MM.1S (cell line): ENCODE measurements around the gene TMPRSS12.
"Not testable (repeated sequence)": the region's sequence is repeated elsewhere in the genome, so short reads cannot be mapped to it uniquely, and the experiment has no call there.

Source experiments
- DNase-seq: peaks from one replicate; pipeline ENCODE4 v3.0.0-alpha.2; 2015
- H2AFZ ChIP-seq: fragments of 300-600 bp; sonication (generic); 2 replicates; pipeline ENCODE4 v1.6.0; 2016; ENCODE audit warnings: antibody characterized with exemption, low read length
- H3F3A ChIP-seq: fragments of 300-600 bp; sonication (generic); 2 replicates; pipeline ENCODE4 v1.6.1; 2016; ENCODE audit warnings: mild to moderate bottlenecking, antibody characterized with exemption, low read length, moderate library complexity, mixed read lengths; ENCODE audit not compliant: insufficient read depth
- H3K27ac ChIP-seq: fragments of 300-600 bp; sonication (generic); 2 replicates; pipeline ENCODE4 v1.5.1; 2016; ENCODE audit warnings: mild to moderate bottlenecking, low read length
- H3K27me3 ChIP-seq: fragments of 300-600 bp; sonication (generic); replicated peaks from 2 replicates; pipeline ENCODE4 v1.6.0; 2016; ENCODE audit warnings: low read length; ENCODE audit not compliant: insufficient read depth
- H3K36me3 ChIP-seq: fragments of 300-600 bp; sonication (generic); replicated peaks from 2 replicates; pipeline ENCODE4 v1.6.1; 2016; ENCODE audit warnings: mild to moderate bottlenecking, low read length, mixed read lengths; ENCODE audit not compliant: insufficient read depth
- H3K4me1 ChIP-seq: fragments of 300-600 bp; sonication (generic); 2 replicates; pipeline ENCODE4 v1.6.1; 2016; ENCODE audit warnings: low read length, mixed read lengths
- H3K4me2 ChIP-seq: fragments of 300-600 bp; sonication (generic); 2 replicates; pipeline ENCODE4 v1.6.0; 2016; ENCODE audit warnings: low read depth, low read length
- H3K4me3 ChIP-seq: fragments of 300-600 bp; sonication (generic); 2 replicates; pipeline ENCODE4 v1.5.1; 2016; ENCODE audit warnings: low read length, mixed read lengths
- H3K79me2 ChIP-seq: fragments of 300-600 bp; sonication (generic); 2 replicates; pipeline ENCODE4 v1.6.1; 2016; ENCODE audit warnings: mixed run types, low read length, mixed read lengths
- H3K9ac ChIP-seq: fragments of 300-600 bp; sonication (generic); 2 replicates; pipeline ENCODE4 v1.6.1; 2016; ENCODE audit warnings: low read length, mixed read lengths
- H3K9me2 ChIP-seq: fragments of 300-600 bp; sonication (generic); replicated peaks from 2 replicates; pipeline ENCODE4 v1.6.1; 2016; ENCODE audit warnings: mild to moderate bottlenecking, low read length, mixed read lengths; ENCODE audit not compliant: insufficient read depth
- H3K9me3 ChIP-seq: fragments of 300-600 bp; sonication (generic); replicated peaks from 2 replicates; pipeline ENCODE4 v1.6.1; 2016; ENCODE audit warnings: mild to moderate bottlenecking, low read length, mixed read lengths; ENCODE audit not compliant: insufficient read depth
- H4K20me1 ChIP-seq: fragments of 300-600 bp; sonication (generic); 2 replicates; pipeline ENCODE4 v1.6.1; 2016; ENCODE audit warnings: mild to moderate bottlenecking, low read length, moderate library complexity, mixed read lengths; ENCODE audit not compliant: insufficient read depth
- CTCF ChIP-seq: fragments of 300-600 bp; sonication (generic); IDR thresholded peaks from 2 replicates; pipeline ENCODE4 v1.5.1; 2016; ENCODE audit warnings: antibody characterized with exemption, low read length, mixed read lengths
- EZH2 ChIP-seq: fragments of 300-600 bp; sonication (generic); optimal IDR thresholded peaks from 2 replicates; pipeline ENCODE3; 2017; ENCODE audit warnings: low read depth, mild to moderate bottlenecking, antibody characterized with exemption, low read length, mixed read lengths
- EZH2phosphoT487 ChIP-seq: fragments of 300-600 bp; sonication (generic); IDR thresholded peaks from 2 replicates; pipeline ENCODE4 v1.6.1; 2018; ENCODE audit warnings: antibody characterized with exemption, low read length

Gene TMPRSS12

DNA sequence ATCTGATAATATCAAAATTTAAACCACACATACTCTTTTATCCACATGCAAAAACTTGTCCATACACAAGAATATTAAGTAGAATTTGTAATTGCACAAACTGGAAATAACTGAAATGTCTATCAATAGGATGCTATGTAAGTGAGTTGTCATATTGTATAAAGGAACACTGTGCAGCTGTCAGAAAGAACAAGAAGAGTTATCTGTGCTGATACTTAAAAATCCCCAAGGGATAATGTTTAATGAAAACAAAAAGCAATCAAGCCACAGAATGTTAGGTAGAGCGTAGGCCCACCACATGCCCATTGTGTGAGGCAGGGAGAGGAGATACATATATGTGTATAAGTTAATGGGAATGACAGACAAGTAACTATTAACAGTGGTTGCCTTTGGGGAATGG, 83.7 kb downstream of the TMPRSS12 start:
- no peak for DNase-seq
- peaks cover 83% of the 10 kb centered on the region for H3K79me2 ChIP-seq
- H3K9me3 ChIP-seq, result no peaks in the 10 kb centered on the region
- peak overlapping the region; percentile 79 for H3K9ac ChIP-seq
- H3K27me3 ChIP-seq, result no peaks in the 10 kb centered on the region
- peak overlapping the region; percentile 84 for H3K4me3 ChIP-seq
- H3K36me3 ChIP-seq, result peaks cover 9% of the 10 kb centered on the region; the same call in 1 of the 2 replicates
- H3F3A ChIP-seq, result peaks cover 61% of the 10 kb centered on the region
- peak overlapping the region; percentile 61 for H3K4me2 ChIP-seq
- H3K9me2 ChIP-seq, result no peaks in the 10 kb centered on the region
- H4K20me1 ChIP-seq, result 0 out of 2 replicates have a peak, but pooled peaks cover 15% of the 10 kb centered on the region
- peaks cover 9% of the 10 kb centered on the region for H3K4me1 ChIP-seq
- peak overlapping the region; percentile 94; the same call in 1 of the 2 replicates for H3K27ac ChIP-seq
- no peak overlapping the region for H2AFZ ChIP-seq
- TF ChIP-seq EZH2 (no peak), EZH2phosphoT487 (no peak), CTCF (no peak)

DNA sequence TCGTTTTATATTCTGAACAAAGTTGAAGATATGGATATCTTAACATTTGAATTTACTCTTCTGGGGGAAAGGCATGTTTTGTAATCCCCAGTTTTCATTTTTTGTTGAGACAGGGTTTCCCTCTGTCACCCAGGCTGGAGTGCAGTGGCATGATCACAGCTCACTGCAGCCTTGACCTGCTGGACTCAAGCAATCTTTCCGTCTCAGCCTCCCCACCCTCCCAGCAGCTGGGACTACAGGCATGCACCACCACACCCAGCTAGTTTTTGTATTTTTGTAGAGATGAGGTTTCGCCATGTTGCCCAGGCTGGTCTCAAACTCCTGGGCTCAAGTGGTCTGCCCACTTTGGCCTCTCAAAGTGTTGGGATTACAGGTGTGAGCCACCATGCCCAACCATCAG, 84.2 kb downstream of the TMPRSS12 start:
- H2AFZ ChIP-seq, H3K9me2 ChIP-seq, H3K9me3 ChIP-seq, H3K27me3 ChIP-seq, H3K36me3 ChIP-seq: not testable (repeated sequence)
- H3F3A ChIP-seq, result peaks cover 55% of the 10 kb centered on the region
- peak overlapping the region; percentile 94; the same call in 1 of the 2 replicates for H3K27ac ChIP-seq
- H3K4me1 ChIP-seq, result peaks cover 11% of the 10 kb centered on the region
- H3K4me3 ChIP-seq, result peak overlapping the region; percentile 84
- DNase-seq, result peak; percentile 19
- H3K9ac ChIP-seq, result peak overlapping the region; percentile 79
- H3K4me2 ChIP-seq, result peak overlapping the region; percentile 61
- H4K20me1 ChIP-seq, result 0 out of 2 replicates have a peak, but pooled peaks cover 15% of the 10 kb centered on the region
- H3K79me2 ChIP-seq, result peaks cover 83% of the 10 kb centered on the region

DNA sequence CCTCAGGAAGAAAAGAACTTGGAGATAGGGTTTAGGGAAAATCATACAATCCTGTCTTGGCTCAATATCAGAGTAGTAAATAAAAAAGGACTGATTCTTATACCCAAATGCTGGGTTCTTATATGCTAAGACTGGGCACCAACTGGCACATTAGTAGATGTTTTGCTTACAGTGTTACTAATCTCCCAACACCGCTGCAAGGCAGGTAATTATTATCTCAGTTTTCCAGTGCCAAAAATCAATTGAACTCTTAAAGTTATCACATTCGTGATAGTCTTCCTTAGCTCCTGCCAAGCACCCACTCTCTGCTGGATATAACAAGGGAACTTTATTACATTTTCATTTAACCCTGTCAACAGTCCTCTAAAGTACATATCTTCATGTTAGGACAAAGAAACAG, 84.6 kb downstream of the TMPRSS12 start:
- no peak for DNase-seq
- H4K20me1 ChIP-seq, result 0 out of 2 replicates have a peak, but pooled peaks cover 15% of the 10 kb centered on the region
- no peaks in the 10 kb centered on the region for H3K9me2 ChIP-seq
- peak overlapping the region; percentile 94; the same call in 1 of the 2 replicates for H3K27ac ChIP-seq
- no peaks in the 10 kb centered on the region for H3K9me3 ChIP-seq
- peak overlapping the region; percentile 79; the same call in 1 of the 2 replicates for H3K9ac ChIP-seq
- peak overlapping the region; percentile 84 for H3K4me3 ChIP-seq
- H3F3A ChIP-seq, result peaks cover 54% of the 10 kb centered on the region
- no peak for TF ChIP-seq EZH2phosphoT487
- H2AFZ ChIP-seq, result no peak overlapping the region
- peaks cover 9% of the 10 kb centered on the region; the same call in 1 of the 2 replicates for H3K36me3 ChIP-seq
- peaks cover 11% of the 10 kb centered on the region for H3K4me1 ChIP-seq
- H3K4me2 ChIP-seq, result peak overlapping the region; percentile 61
- no peaks in the 10 kb centered on the region for H3K27me3 ChIP-seq
- peaks cover 83% of the 10 kb centered on the region for H3K79me2 ChIP-seq

- Histone ChIP-seq H4K20me1 (0 out of 2 replicates have a peak, but pooled peaks cover 15% of the 10 kb centered on the region), H3K4me1 (peaks cover 11% of the 10 kb centered on the region), H3F3A (peaks cover 51% of the 10 kb centered on the region), H3K9me2 (no peaks in the 10 kb centered on the region), H3K9ac (peak overlapping the region; percentile 79; the same call in 1 of the 2 replicates), H3K36me3 (peaks cover 9% of the 10 kb centered on the region; the same call in 1 of the 2 replicates), H3K79me2 (peaks cover 83% of the 10 kb centered on the region), H3K27ac (peak overlapping the region; percentile 94; the same call in 1 of the 2 replicates), H3K27me3 (no peaks in the 10 kb centered on the region), H3K9me3 (no peaks in the 10 kb centered on the region), H3K4me2 (peak overlapping the region; percentile 61), H2AFZ (no peak overlapping the region), H3K4me3 (peak overlapping the region; percentile 84)
- TF ChIP-seq EZH2phosphoT487 (no peak), EZH2 (no peak), CTCF (no peak)
- DNase-seq, result peak; percentile 10
Observed at GRCh38 chr12:50927766-50928224, 85.1 kb downstream of the TMPRSS12 start.
